Measurements from ENCODE around the gene FUNDC2.

FUNDC2 gene, protein sequence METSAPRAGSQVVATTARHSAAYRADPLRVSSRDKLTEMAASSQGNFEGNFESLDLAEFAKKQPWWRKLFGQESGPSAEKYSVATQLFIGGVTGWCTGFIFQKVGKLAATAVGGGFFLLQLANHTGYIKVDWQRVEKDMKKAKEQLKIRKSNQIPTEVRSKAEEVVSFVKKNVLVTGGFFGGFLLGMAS

GRCh38 chrX:155026727-155027508, at the start of gene FUNDC2:
Gene FUNDC2 (plus strand): TSS chrX:155026844. CDS start chrX:155026939, 95 bp downstream.
- DNase-seq (ENCODE audit: low read depth, low spot score) = peak; percentile 57
- peak within 1 kb of the TSS; percentile 65 for H3K4me3 ChIP-seq (ENCODE audit: low read depth, low read length)
- CTCF ChIA-PET = no interaction called here
- POLR2A ChIA-PET = interaction anchor here (0.6 to 1.3 kb wide), 3 partner anchors 20 to 189 kb away, joined by 3 read pairs; partner anchors contain the start of gene VBP1
- TF ChIP-seq, protein P1, sequence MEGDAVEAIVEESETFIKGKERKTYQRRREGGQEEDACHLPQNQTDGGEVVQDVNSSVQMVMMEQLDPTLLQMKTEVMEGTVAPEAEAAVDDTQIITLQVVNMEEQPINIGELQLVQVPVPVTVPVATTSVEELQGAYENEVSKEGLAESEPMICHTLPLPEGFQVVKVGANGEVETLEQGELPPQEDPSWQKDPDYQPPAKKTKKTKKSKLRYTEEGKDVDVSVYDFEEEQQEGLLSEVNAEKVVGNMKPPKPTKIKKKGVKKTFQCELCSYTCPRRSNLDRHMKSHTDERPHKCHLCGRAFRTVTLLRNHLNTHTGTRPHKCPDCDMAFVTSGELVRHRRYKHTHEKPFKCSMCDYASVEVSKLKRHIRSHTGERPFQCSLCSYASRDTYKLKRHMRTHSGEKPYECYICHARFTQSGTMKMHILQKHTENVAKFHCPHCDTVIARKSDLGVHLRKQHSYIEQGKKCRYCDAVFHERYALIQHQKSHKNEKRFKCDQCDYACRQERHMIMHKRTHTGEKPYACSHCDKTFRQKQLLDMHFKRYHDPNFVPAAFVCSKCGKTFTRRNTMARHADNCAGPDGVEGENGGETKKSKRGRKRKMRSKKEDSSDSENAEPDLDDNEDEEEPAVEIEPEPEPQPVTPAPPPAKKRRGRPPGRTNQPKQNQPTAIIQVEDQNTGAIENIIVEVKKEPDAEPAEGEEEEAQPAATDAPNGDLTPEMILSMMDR (IDR thresholded peaks at IDR 0.05; ENCODE audit: insufficient read depth, low read length, missing control alignments) = no peak

GRCh38 chrX:154979629-154980028, 47.0 kb upstream of the FUNDC2 start:
- no peak overlapping the region for H3K4me3 ChIP-seq (ENCODE audit: low read depth, low read length)
- ChIA-PET CTCF (interaction anchor here (0.8 to 1.6 kb wide), 4 partner anchors 78 to 237 kb away, joined by 4 to 15 read pairs (median 6); partner anchors contain the start of gene VBP1), POLR2A (no interaction called here)
- TF ChIP-seq, protein P1 (IDR thresholded peaks at IDR 0.05; ENCODE audit: insufficient read depth, low read length, missing control alignments) = no peak
- no peak for DNase-seq (ENCODE audit: low read depth, low spot score)

DNA sequence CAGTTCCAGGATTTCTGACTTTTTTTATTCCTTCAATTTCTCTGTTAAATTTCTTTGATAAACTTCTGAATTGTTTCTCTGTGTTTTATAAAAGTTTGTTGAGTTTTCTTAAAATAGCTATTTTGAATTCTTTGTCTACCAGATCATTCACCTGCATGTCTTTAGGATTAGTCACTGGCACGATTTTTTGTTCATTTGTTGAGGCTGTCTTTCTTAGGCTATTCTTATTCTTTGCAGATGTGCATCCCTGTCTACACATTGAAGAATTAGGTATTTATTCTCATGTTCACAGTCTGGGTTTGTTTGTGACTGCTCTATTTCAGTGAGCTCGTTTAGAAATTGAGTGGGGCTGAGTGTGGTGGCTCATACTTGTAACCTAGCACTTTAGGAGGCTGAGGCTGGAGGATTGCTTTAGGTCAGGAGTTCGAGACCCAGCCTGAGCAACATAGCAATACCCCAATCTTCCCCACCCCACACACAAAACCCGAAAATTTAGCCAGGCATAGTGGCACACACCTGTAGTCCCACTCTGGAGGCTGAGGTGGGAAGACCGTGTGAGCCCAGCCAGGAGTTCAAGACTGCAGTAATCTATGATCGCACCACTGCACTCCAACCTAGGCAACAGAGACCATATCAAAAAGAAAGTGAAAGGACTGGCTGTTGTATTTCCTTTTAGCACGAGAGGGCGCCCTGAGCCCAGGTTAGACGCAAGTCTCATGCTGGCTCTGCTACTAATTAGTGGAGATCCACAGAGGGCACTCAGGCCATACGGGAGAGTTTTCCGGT, 46.1 kb upstream of the FUNDC2 start:
- CTCF ChIA-PET = interaction anchor here (0.6 to 1.6 kb wide), 5 partner anchors 15 to 236 kb away, joined by 3 to 15 read pairs (median 5); partner anchors contain the start of gene VBP1
- peak overlapping the region; percentile 55 for H3K4me3 ChIP-seq (ENCODE audit: low read depth, low read length)
- DNase-seq (ENCODE audit: low read depth, low spot score) = no peak
- TF ChIP-seq, protein P1 (IDR thresholded peaks at IDR 0.05; ENCODE audit: insufficient read depth, low read length, missing control alignments) = peak; percentile 53
- POLR2A ChIA-PET = no interaction called here

- ChIA-PET CTCF (interaction anchor here (0.9 to 1.6 kb wide), 2 partner anchors 76 to 235 kb away, joined by 3 to 7 read pairs; partner anchors contain the start of gene VBP1), POLR2A (no interaction called here)
- H3K4me3 ChIP-seq (ENCODE audit: low read depth, low read length) = no peak overlapping the region
- TF ChIP-seq, protein P1 (IDR thresholded peaks at IDR 0.05; ENCODE audit: insufficient read depth, low read length, missing control alignments) = no peak
- no peak for DNase-seq (ENCODE audit: low read depth, low spot score)
These were observed 45.6 kb upstream of the FUNDC2 start for GRCh38 chrX:154981116-154981411.

- TF ChIP-seq, protein P1 (IDR thresholded peaks at IDR 0.05; ENCODE audit: insufficient read depth, low read length, missing control alignments) = no peak
- CTCF ChIA-PET = interaction anchor here (1.4 to 1.5 kb wide), 2 partner anchors 162 kb away, joined by 3 to 4 read pairs; no protein-coding TSS in a partner anchor
- POLR2A ChIA-PET = no interaction called here
- no peak for DNase-seq (ENCODE audit: low read depth, low spot score)
- no peak overlapping the region for H3K4me3 ChIP-seq (ENCODE audit: low read depth, low read length)
These were observed 39.6 kb upstream of the FUNDC2 start for GRCh38 chrX:154986826-154987575.

Measured in AG04449 (cell line).